ENCODE measurements around the gene ZNF407.

DNA sequence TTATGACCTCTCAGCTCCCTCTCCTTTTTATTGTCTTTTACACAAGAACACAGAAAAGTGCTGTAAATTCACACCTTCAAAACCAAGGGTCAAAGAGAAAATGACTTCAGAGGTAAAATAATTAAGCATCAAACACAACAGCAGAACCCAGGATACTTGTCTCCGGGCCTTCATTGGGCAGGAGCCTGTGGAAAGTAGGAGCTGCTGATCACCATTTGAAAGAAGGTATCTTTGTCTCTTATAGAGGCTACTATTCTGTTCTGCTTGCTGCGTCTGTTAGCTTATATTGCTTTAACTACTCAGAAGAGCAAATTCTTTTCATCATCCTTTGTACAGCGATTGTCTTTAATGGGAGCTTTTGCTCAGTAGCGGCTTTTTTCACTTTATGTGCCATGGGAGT is 350.2 kb downstream of the ZNF407 start:
- TF ChIP-seq ZNF331 (CRISPR knock-in tag; IDR thresholded peaks at IDR 0.05; ENCODE audit: low read depth) (no peak), CTCF (conservative IDR thresholded peaks at IDR 0.05; ENCODE audit: low read depth in 2 of 2) (no peak), EZH2 (IDR thresholded peaks at IDR 0.05; ENCODE audit: low read depth, unreplicated experiment) (no peak), POLR2AphosphoS5 (IDR thresholded peaks at IDR 0.05; ENCODE audit: low read depth) (no peak), REST (IDR thresholded peaks at IDR 0.05; ENCODE audit: unreplicated experiment) (no peak)
